HG03175 (cell line): ENCODE results near the gene MLLT10.
"Not testable (repeated sequence)": the region's sequence is repeated elsewhere in the genome, so short reads cannot be mapped to it uniquely, and the experiment has no call there.

Source experiments
- ATAC-seq: cut with Tn5 transposase; IDR thresholded peaks from one replicate; pipeline ENCODE4 v1.9.1; 2021; ENCODE audit warnings: mild to moderate bottlenecking, moderate library complexity; ENCODE audit not compliant: unreplicated experiment

Gene MLLT10

GRCh38 chr10:21527598-21528235 is 6.3 kb upstream of the MLLT10 start:
- ATAC-seq, result no peak

GRCh38 chr10:21528236-21529031 is 5.6 kb upstream of the MLLT10 start:
- no peak for ATAC-seq

GRCh38 chr10:21529032-21529910 is 4.8 kb upstream of the MLLT10 start:
- ATAC-seq, result no peak

GRCh38 chr10:21530168-21530567 is 3.9 kb upstream of the MLLT10 start:
- ATAC-seq, result no peak

- no peak for ATAC-seq
These were observed 3.4 kb upstream of the MLLT10 start for GRCh38 chr10:21530641-21531040.

- no peak for ATAC-seq
These were observed 2.9 kb upstream of the MLLT10 start for GRCh38 chr10:21531164-21531563.

- ATAC-seq, result no peak
These were observed 1.2 kb upstream of the MLLT10 start for GRCh38 chr10:21532694-21533466.

GRCh38 chr10:21534280-21534586 is 201 bp downstream of the MLLT10 start:
- ATAC-seq, result no peak

- ATAC-seq, result peak; percentile 25
These were observed 817 bp downstream of the MLLT10 start for GRCh38 chr10:21534604-21535493.

- no peak for ATAC-seq
These were observed 1.5 kb downstream of the MLLT10 start for GRCh38 chr10:21535494-21535965.

- not testable (repeated sequence) for ATAC-seq
These were observed 1.9 kb downstream of the MLLT10 start for GRCh38 chr10:21535976-21536375.

GRCh38 chr10:21536874-21537273 is 2.8 kb downstream of the MLLT10 start:
- ATAC-seq, result no peak

- not testable (repeated sequence) for ATAC-seq
These were observed 6.7 kb downstream of the MLLT10 start for GRCh38 chr10:21540701-21541100.

GRCh38 chr10:21547246-21547645 is 13.2 kb downstream of the MLLT10 start:
- ATAC-seq, result no peak

GRCh38 chr10:21552638-21553037 is 18.6 kb downstream of the MLLT10 start:
- ATAC-seq, result no peak

- no peak for ATAC-seq
These were observed 22.5 kb downstream of the MLLT10 start for GRCh38 chr10:21556527-21556926.

GRCh38 chr10:21558984-21559383 is 25.0 kb downstream of the MLLT10 start:
- ATAC-seq, result not testable (repeated sequence)

- no peak for ATAC-seq
These were observed 36.9 kb downstream of the MLLT10 start for GRCh38 chr10:21570761-21571521.

- no peak for ATAC-seq
These were observed 38.5 kb downstream of the MLLT10 start for GRCh38 chr10:21572578-21572977.
